Measurements from ENCODE around the gene TCL1B.

Gene TCL1B

DNA sequence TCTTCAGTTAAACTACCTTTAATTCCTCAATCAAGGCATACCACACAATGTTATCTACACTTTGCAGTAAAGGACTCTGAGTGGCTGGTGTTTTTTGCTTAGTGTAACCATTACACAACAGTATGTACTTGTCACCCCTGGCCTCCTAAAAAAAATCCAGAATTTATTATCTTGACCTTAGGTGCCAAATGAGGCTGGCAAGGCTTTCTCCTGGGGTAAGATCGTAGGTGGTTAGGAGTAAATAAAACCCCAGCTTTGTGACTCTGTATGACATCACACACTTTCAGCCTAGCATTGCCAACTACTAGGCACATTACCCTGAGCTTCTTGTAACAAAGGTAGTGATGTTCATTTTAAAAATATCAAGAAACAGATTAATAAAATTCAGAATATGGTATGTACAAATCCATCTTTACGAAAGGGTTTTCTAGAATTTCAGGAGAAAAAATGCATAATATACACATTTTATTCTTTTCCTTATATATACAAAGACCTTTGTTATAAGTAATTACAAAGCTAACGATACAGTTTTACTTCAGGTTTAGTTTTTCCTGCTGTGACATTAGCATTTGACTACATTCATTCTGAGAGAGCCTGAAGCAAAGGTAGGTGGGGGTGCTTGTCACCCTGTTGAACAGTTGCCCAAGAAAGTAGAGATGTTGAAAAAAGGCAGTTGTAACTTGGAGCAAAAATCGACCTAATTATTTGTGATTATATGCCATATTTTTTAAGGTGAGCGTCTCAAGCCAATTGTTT, 14.2 kb downstream of the TCL1B start:
- H3K9me3 ChIP-seq = no peaks in the 10 kb centered on the region
- H3K4me1 ChIP-seq = peaks cover 27% of the 10 kb centered on the region
- in situ Hi-C loops (cut with MboI; ENCODE audit: low sequenced_read_pairs) = no loop called here
- peaks cover 11% of the 10 kb centered on the region for H3K27me3 ChIP-seq (ENCODE audit: low read depth)
- no peak overlapping the region for H3K4me3 ChIP-seq
- DNase-seq (ENCODE audit: low spot score in 2 of 2) = peak in 1 of 2 experiments; percentile 72
- H3K36me3 ChIP-seq (replicated peaks) = no peaks in the 10 kb centered on the region

DNA sequence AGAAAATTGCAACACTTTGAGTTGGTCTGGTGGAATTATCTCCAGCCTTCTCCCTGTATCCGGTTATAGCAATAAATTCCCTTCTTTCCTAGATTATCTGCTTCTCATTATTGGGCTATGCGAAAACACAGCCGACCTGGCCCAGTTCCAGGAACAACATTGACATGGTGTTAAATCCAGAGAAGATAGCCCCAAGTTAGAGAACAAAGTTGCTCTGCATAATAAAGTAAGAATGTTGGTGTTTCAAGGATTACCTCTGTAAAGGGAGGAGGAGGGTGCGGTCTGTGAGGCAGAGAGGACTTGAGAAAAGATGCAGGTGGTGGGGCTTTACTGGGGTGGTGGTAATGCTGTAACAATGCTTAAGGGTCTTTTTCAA, 15.6 kb downstream of the TCL1B start:
- peak; percentile 95 to 98 for DNase-seq (ENCODE audit: low spot score in 2 of 2)
- Histone ChIP-seq H3K4me1 (peaks cover 27% of the 10 kb centered on the region), H3K36me3 (replicated peaks) (no peaks in the 10 kb centered on the region), H3K4me3 (no peak overlapping the region), H3K27me3 (ENCODE audit: low read depth) (peaks cover 11% of the 10 kb centered on the region), H3K9me3 (no peaks in the 10 kb centered on the region)
- in situ Hi-C loops (cut with MboI; ENCODE audit: low sequenced_read_pairs) = no loop called here

DNA sequence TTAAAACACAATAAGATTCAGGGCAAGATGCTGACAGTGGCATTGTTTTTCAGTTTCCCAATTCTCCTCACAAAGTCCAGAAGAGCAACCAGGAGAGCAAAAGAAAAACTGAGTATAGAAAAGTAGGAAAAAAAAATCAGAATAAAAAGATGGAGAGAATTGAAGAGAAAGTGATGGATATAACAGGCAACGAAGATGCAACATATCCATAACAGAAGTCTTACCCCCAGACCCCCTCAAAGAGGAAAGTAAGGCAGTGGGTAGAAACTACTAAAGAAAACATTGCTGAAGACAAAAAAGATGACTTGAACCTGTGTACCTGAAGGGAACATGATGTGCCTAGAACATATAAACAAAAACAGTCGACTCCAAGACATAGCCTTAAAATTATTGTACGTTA, 17.1 kb downstream of the TCL1B start:
- in situ Hi-C loops (cut with MboI; ENCODE audit: low sequenced_read_pairs) = no loop called here
- peaks cover 11% of the 10 kb centered on the region for H3K27me3 ChIP-seq (ENCODE audit: low read depth)

DNA sequence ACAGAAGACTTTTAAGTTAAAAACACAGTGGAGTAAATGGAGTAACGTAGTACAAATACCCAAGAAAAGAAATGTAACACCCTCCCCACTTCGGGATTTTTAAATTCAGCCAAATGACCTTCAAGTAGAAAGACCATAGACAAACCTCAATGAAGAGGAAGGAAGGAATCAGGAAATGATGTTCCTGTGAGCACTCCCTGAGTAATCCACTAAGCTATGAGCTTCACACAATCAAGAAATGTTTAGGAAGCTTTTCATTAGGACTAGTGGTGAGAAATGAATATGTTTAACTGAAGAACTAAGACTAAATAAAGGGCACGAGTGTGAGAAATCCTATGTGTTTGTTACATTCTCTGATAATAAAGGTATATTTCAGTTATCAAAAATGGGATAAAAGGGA, 17.6 kb downstream of the TCL1B start:
- in situ Hi-C loops (cut with MboI; ENCODE audit: low sequenced_read_pairs) = no loop called here
- Histone ChIP-seq H3K9me3 (no peaks in the 10 kb centered on the region), H3K36me3 (replicated peaks) (no peaks in the 10 kb centered on the region), H3K4me1 (peaks cover 27% of the 10 kb centered on the region), H3K4me3 (no peak overlapping the region), H3K27me3 (ENCODE audit: low read depth) (peaks cover 11% of the 10 kb centered on the region)
- no peak for DNase-seq (ENCODE audit: low spot score in 2 of 2)

More for the DNA sequence above, 17.1 kb downstream of the TCL1B start:
- no peaks in the 10 kb centered on the region for H3K36me3 ChIP-seq (replicated peaks)
- H3K4me3 ChIP-seq = no peak overlapping the region
- H3K9me3 ChIP-seq = no peaks in the 10 kb centered on the region
- peaks cover 27% of the 10 kb centered on the region for H3K4me1 ChIP-seq
- no peak for DNase-seq (ENCODE audit: low spot score in 2 of 2)

DNA sequence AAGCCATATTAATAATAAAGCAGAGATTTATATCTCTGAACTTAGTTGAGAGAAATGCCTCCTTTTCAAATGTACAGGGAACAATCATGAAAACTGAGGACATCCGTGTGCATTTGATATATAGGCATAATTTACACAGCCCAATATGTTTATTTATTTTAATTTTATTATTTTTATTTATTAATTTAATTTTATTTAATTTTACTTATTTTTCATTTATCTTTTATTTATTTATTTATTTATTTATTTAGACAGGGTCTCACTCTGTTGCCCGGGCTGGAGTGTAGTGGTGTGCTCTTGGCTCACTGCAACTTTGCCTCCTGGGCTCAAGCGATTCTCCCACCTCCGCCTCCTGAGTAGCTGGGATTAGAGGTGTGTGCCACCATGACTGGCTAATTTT, 19.3 kb downstream of the TCL1B start:
- H3K4me1 ChIP-seq = peaks cover 18% of the 10 kb centered on the region
- no peaks in the 10 kb centered on the region for H3K9me3 ChIP-seq
- peaks cover 11% of the 10 kb centered on the region for H3K27me3 ChIP-seq (ENCODE audit: low read depth)
- DNase-seq (ENCODE audit: low spot score in 2 of 2) = no peak
- H3K36me3 ChIP-seq (replicated peaks) = no peaks in the 10 kb centered on the region
- in situ Hi-C loops (cut with MboI; ENCODE audit: low sequenced_read_pairs) = no loop called here
- H3K4me3 ChIP-seq = no peak overlapping the region

DNA sequence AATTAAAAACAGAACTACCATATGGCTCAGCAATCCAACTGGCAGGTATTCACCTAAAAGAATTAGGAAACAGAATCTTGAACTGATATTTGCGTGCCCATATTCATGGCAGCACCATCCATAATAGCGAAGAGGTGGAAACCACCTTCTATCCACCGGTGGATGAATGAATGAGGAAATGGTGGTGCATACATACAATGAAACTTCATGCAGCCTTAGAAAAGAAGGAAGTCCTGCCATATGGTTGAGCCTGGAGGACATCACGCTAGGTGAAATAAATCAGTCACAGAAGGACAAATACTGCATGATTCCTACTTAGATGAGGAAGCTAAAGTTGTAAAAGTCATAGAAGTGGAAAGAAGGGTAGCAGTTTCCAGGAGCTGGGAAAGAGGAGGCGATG, 21.1 kb downstream of the TCL1B start:
- H3K36me3 ChIP-seq (replicated peaks) = no peaks in the 10 kb centered on the region
- peaks cover 11% of the 10 kb centered on the region for H3K27me3 ChIP-seq (ENCODE audit: low read depth)
- H3K4me3 ChIP-seq = no peak overlapping the region
- DNase-seq (ENCODE audit: low spot score in 2 of 2) = no peak
- H3K9me3 ChIP-seq = no peaks in the 10 kb centered on the region
- peaks cover 3% of the 10 kb centered on the region for H3K4me1 ChIP-seq
- in situ Hi-C loops (cut with MboI; ENCODE audit: low sequenced_read_pairs) = no loop called here

DNA sequence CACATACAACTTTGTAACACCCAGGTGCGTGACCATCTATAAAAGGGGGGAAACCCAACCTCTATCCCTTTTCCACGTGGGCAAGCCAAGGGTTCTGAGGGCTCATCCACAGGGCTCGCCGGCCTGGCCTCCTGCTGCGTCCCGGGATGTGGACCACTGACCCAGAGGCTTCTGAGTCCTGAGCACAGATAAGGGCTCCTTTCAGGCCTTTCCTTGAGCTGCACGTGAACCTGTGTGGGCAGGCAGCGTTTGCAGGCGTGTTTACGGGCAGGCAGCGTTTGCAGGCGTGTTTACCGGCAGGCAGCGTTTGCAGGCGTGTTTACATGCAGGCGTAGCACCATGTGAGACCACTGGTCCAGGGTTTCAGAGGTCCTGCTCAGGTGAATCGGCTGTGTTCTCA, 23.9 kb downstream of the TCL1B start:
- Histone ChIP-seq H3K27me3 (ENCODE audit: low read depth) (peaks cover 3% of the 10 kb centered on the region; the same call in 1 of the 2 replicates), H3K36me3 (replicated peaks) (no peaks in the 10 kb centered on the region), H3K4me3 (no peak overlapping the region), H3K4me1 (no peaks in the 10 kb centered on the region), H3K9me3 (no peaks in the 10 kb centered on the region)
- no peak for DNase-seq (ENCODE audit: low spot score in 2 of 2)
- in situ Hi-C loops (cut with MboI; ENCODE audit: low sequenced_read_pairs) = no loop called here

DNA sequence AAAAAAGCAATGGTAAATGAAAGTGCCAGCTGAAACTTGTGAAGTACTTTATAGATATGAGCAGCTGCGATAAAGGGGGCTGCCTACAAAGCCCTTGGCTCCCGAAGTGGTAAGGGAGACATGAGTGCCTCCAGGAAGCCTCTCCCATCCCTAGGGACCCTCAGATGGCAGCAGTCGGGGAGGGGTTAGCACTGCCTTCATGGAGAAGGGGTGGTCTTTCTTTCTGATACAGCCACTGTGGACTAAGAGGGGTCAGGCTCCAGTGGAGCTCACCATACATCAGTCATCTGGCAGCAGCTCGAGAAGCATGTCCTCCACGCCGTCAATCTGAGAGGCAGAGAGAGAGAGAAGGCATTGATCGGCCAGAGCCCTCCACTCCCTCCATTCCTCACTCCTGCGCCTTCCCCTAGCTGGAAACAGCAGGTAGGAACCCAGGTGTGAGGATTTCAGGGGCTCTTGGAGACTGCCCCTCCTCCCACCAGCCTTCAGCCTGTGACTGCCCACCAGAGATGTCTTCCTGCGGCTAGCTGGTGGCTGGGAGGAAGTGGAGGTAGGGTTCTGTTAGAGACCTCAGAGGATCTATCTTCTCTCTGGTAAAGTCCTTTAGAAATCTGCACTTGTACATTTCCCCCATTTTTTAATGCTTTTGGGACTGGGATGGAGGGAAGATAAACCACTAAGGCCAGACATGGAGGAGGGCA, 25.4 kb downstream of the TCL1B start:
- in situ Hi-C loops (cut with MboI; ENCODE audit: low sequenced_read_pairs) = no loop called here
- Histone ChIP-seq H3K4me1 (no peaks in the 10 kb centered on the region), H3K4me3 (no peak overlapping the region), H3K27me3 (ENCODE audit: low read depth) (no peaks in the 10 kb centered on the region), H3K36me3 (replicated peaks) (no peaks in the 10 kb centered on the region), H3K9me3 (no peaks in the 10 kb centered on the region)
- DNase-seq (ENCODE audit: low spot score in 2 of 2) = no peak

DNA sequence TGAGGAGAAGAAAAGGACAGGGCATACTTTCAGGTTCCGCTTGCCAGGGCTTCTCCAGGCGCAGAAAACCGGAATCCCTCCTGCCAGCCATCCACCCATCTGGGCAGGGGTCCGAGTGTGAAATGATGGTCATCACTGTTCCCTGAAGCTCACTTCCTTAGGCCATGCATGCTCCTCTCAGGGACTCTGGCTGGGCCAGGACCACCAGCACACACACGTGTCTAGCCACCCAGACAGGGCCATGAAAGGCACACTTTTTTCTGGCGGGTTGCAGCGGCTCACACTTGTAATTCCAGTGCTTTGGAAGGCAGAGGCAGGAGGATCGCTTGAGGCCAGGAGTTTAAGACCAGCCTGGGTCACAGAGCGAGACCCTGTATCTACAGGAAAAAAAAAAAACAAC, 26.2 kb downstream of the TCL1B start:
- Histone ChIP-seq H3K36me3 (replicated peaks) (no peaks in the 10 kb centered on the region), H3K4me3 (no peak overlapping the region), H3K9me3 (no peaks in the 10 kb centered on the region), H3K27me3 (ENCODE audit: low read depth) (no peaks in the 10 kb centered on the region), H3K4me1 (no peaks in the 10 kb centered on the region)
- no peak for DNase-seq (ENCODE audit: low spot score in 2 of 2)
- in situ Hi-C loops (cut with MboI; ENCODE audit: low sequenced_read_pairs) = no loop called here

DNA sequence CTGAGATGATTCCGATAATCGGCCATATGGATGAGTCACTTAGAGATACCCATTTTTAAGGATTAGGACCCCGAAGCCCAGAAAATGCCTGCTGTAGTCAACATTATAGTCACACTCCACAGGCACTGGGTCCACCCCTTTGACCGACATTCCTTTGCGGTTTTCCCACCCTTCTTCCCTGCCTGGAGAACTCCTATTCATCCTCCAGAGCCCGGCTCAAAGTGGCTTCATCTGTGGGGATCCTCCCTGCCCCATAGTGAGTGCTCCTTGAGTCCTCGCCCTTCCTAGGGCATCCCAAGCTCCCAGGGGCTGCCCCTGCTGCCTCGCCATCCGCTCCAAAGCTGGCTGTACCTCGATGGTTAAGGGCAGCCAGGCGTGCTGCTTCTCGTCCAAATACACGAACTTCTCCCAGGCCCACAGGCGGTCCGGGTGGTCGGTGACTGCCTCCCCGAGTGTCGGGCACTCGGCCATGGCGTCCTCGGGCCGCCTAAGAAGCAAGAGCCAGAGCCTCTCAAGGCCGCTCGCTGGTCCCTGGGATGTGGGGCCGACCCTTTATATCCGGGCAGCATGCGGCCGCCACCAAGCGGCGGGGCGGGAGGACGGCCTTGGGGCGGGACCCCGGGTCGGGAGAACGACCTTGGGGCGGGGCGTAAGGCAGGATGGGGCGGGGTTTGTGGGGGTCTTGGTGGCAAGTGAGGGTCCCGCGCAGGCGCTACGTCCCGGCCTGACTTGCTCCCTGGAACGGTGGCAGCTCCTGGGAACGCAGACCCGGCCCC, 27.6 kb downstream of the TCL1B start, which contains the start of gene TCL1A:
TCL1A (minus strand) TSS at position 530 of the 776 bp plus-strand sequence; CDS start at position 471, 59 bp downstream.
- in situ Hi-C loops (cut with MboI; ENCODE audit: low sequenced_read_pairs) = no loop called here
- Histone ChIP-seq H3K36me3 (replicated peaks) (no peaks in the 10 kb centered on the region), H3K9me3 (no peaks in the 10 kb centered on the region), H3K27me3 (ENCODE audit: low read depth) (peaks cover 3% of the 10 kb centered on the region; the same call in 1 of the 2 replicates), H3K4me1 (no peaks in the 10 kb centered on the region), H3K4me3 (no peak within 1 kb of the TSS)
- DNase-seq (ENCODE audit: low spot score in 2 of 2) = no peak

DNA sequence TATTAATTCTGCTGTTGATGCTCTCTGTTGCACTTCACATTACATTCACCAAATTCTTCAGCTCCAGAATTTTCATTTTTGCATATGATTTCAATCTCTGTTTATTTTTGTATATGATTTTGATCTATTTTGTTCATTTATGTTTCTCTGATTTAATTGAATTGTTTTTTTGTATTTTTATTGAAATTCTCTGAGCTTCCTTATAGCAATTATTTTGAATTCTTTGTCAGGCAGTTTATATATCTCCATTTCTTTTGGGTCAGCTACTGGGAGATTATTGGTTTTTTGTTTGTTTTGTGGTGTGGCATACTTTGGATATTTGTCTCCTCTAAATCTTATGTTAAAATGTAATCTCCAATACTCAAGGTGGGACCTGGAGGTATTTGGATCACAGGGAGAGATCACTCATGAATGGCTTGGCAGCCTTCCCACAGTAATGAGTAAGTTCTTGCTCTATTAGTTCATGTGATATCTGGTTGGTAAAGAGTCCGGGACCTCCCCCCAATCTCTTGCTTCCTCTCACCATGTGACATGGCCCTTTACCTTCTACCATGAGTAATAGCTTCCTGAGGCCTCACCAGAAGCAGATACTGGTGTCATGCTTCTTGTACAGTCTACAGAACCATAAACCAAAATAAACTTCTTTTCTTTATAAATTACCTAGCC, 36.4 kb downstream of the TCL1B start:
- Histone ChIP-seq H3K36me3 (replicated peaks) (no peaks in the 10 kb centered on the region), H3K4me1 (no peaks in the 10 kb centered on the region), H3K4me3 (no peak overlapping the region), H3K9me3 (no peaks in the 10 kb centered on the region), H3K27me3 (ENCODE audit: low read depth) (peaks cover 16% of the 10 kb centered on the region)
- no peak for DNase-seq (ENCODE audit: low spot score in 2 of 2)
- in situ Hi-C loops (cut with MboI; ENCODE audit: low sequenced_read_pairs) = no loop called here

DNA sequence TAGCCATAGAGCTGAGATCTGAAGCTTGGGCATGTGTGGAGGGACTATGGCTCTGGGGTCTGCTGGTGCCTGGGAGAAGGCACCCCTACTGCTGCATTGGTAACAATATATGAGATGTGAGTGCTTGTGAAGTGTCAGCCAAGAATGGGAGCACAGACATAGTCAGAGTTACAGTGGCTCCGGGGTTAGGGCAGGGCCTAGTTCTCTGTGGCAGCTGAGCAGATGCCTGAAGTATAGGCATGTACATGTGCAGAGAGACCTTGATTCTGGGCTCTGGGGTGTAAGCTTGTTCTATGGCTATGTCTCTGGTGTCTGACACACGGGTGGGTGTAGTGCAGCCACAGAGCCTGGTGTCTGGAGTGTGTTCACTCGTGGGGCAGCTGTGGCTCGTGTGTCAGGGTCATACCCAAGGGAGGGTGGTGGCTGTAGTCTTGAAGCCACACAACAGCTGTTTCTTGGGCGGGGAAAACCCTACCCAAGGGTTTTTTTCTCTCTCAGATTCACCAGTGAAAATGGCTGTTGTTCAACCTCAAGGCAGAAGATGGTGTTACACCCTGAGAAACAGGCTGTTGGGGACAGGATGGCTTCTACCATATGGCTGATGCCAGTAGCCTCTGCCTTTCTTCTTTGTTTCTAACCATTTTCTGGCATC, 39.6 kb downstream of the TCL1B start:
- H3K9me3 ChIP-seq = no peaks in the 10 kb centered on the region
- H3K27me3 ChIP-seq (ENCODE audit: low read depth) = peaks cover 10% of the 10 kb centered on the region
- H3K4me3 ChIP-seq = no peak overlapping the region
- no peaks in the 10 kb centered on the region for H3K36me3 ChIP-seq (replicated peaks)
- in situ Hi-C loops (cut with MboI; ENCODE audit: low sequenced_read_pairs) = no loop called here
- DNase-seq (ENCODE audit: low spot score in 2 of 2) = no peak
- no peaks in the 10 kb centered on the region for H3K4me1 ChIP-seq

DNA sequence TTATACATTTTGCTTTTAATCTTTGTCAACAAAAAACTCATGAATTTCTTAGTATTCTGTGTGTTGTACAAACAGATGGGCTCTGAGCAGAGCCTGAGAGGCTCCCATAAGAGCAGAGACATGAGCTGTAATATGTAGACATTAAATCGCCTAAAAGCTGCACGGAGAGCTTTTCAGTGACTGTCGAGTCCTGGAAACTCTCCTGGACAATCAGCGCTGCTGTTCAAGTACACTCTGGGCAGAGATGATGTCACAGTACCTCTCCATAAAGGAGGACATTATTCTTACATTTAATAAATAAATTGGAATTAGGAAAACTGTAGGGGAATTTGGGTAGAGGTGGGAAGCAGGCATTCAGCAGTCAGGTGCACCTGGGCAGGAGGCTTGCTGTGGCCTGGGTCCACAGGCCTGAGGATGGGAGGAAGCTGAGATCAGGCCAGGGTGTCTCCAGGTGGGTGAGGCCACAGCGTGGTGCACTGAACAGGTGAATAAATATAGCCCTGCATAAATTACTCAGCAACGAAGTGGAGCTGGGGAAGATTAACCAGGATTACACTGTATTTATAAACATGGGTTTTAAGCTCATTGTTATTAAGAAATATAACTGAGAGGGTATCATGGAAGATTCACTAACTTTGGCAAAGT, 41.0 kb downstream of the TCL1B start:
- peaks cover 10% of the 10 kb centered on the region for H3K27me3 ChIP-seq (ENCODE audit: low read depth)
- in situ Hi-C loops (cut with MboI; ENCODE audit: low sequenced_read_pairs) = no loop called here
- H3K4me1 ChIP-seq = no peaks in the 10 kb centered on the region
- H3K9me3 ChIP-seq = no peaks in the 10 kb centered on the region
- no peaks in the 10 kb centered on the region for H3K36me3 ChIP-seq (replicated peaks)
- no peak for DNase-seq (ENCODE audit: low spot score in 2 of 2)
- H3K4me3 ChIP-seq = no peak overlapping the region
